A204.1 (cell line): ENCODE data around the gene TBC1D32.
"Not testable (repeated sequence)": the region's sequence is repeated elsewhere in the genome, so short reads cannot be mapped to it uniquely, and the experiment has no call there.

Source experiments
- FAIRE-seq: peaks from 2 replicates; lab custom pipeline; 2012; peaks lifted over from hg19 to GRCh38; lab: Jason Lieb, UNC

The TBC1D32 gene

DNA sequence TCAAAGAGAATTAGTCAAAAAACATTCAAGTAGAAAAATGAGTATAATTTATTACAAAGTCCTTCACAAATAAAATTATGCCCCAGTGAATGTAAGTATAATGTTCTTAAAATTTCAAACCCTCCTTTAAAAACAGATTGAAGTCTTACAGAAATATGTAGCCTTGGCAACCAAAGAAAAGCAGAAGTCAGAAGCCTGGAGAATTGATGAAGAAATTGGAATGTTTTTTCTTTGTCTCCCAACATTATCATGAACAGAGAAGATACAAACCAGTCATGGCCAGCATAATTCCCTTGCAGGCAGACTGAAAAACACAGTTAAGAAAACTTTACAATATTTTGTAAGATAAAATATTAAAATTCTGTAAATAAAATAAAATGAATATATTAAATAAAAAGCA is 221.9 kb downstream of the TBC1D32 start:
- FAIRE-seq = peak; percentile 62

DNA sequence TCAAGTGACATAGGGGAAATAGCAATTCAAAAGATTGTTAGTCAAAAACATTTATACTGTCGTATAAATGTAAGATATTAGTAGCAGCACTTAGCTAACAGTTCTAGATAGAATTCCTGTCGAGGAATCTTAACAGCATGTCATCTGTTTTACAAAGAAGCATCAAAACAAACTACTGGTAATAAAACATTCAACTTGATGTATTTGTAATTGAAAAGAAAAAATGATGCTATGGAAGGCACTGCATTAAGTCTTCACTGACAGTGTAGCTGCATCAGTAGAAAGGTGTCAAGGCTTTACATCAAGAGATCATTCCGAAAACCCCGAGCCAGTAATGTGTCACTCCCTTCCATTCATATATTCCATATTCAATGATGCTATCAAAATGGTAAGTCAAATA is 223.5 kb downstream of the TBC1D32 start:
- no peak for FAIRE-seq

DNA sequence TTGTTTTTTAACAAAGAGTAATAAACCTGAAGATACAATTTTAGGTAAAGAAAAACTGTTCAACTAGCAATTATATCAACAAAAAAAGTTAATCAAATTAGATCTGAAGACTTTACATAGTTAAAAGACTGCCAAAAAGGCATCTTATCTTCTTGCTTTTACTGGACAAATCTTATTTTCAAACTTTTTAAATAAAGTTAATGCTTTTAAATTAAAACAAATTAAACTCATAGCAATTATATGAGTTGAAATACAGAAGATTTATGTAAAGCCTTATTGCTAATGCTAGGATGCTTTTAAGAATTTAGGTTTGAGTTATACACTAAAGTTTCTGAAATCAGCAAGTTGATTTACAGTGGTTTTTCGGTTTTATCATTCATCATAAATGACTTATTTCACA is 227.3 kb downstream of the TBC1D32 start:
- no peak for FAIRE-seq

DNA sequence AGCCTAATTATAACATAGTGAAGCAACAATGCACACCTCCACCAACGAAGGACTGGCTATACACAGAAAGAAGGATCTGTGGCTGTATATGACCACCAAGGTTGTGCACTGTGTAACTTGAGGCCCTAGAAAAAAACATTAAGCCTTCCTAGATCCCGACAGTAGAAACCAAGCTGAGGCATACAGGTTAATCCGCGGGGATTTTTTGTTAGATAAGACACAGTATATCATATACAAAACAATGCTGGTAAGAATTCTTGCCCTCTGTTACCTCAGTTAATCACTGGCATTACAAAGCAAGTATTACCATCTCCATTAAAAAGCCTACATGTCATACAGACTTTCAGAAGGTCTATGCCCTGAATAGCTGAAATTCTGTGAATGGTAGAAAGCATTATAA is 228.8 kb downstream of the TBC1D32 start:
- no peak for FAIRE-seq

DNA sequence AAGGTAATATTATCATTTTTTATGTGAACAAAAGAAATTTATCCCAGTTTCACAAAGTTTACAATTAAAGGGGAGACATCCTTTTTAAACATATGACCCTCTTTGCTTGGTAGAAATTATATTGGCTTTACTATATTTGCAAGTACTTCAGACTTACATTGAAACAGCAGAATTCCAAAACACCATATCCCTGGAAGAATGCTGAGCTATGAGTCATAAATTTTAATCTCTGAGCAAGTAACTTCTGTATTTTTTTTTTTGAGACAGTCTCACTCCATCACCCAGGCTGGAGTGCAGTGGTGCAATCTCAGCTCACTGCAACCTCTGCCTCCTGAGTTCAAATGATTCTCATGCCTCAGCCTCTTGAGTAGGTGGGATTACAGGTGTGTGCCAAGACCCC is 240.4 kb downstream of the TBC1D32 start:
- no peak for FAIRE-seq

DNA sequence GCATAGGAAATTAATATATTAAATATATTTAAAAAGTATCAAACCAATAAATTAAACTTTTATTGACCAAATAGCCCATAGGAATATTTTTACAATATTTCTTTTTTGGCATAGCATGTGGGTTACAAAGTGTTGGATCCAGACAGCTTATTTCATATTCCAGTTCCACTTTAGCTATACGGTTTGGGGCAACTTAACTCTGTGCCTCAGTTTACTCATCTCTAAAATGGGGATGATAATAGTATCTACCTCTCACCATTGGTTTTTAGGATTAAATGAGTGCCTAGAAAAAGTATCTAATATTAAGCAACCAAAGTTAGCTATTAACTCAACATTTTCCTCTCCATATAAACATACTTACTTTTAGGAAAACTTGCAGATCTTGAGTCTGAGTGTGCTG is 243.8 kb downstream of the TBC1D32 start:
- no peak for FAIRE-seq

DNA sequence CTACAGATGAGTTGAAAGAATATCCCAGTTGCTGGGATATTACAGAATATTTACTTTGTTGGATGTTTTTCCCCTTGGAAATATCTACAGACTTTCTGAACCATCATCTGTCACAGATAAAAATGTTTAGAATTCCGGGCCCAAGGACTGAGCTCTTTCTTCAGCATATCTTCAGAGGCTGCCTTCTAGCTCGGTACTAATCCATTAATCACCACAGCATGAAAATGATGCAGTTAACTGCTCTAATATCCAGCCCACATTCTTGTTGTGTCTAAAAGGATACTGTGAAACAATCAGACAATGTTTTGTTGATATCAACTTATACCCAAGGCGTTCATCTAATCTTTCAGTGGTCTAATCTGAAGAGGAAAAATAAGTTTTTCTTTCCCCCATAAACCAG is 247.4 kb downstream of the TBC1D32 start:
- no peak for FAIRE-seq

DNA sequence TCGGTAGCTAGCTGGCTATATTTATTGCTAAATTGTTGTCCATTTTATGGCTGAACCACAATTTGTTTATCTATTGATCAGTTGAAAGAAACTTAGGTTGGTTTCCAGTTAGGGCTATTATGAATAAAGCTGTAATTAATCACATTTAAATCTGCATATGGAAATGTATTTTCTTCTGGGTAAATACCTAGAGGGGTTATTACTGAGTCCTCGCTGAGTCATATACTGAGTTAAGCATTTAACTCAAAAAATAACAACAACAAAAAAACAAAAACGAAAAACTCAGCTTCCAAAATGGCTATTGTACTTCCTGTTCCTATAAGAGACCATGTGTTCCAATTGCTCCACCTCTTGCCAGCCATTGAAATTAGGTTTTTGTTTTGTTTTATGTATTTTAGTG is 258.2 kb downstream of the TBC1D32 start:
- no peak for FAIRE-seq

DNA sequence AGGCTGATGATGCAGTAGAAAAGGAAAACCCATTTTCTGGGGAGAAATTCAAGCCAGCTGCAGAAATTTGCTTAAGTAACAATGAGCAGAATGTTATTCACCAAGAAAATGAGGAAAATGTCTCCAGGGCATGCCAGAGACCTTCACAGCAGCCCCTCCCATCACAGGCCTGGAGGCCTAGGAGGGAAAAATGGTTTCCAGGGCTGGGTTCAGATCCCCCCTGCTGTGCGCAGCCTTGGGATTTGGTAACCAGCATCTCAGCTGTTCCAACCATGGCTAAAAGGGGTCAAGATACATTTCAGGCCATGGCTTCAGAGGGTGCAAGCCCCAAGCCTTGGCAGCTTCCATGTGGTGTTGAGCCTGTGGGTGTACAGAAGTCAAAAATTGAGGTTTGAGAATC is 265.5 kb downstream of the TBC1D32 start:
- not testable (repeated sequence) for FAIRE-seq

DNA sequence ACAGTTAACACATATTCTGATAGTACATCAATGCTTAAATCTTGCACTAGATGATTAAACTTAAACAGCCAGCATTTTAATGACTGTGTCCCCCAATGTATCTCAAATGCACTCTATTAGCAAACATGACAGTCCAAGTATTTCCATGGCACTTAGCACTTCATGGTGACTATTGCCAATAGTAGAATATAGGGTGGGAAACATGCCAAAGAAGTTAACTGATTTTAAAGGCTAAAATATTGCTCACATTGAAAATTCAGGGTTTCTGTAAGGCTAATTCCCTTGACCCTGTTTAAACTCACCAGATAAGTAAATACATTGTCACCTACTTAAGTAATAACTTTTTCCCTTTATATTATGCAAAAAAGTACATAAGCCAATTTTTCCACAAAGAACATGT is 266.9 kb downstream of the TBC1D32 start:
- no peak for FAIRE-seq

DNA sequence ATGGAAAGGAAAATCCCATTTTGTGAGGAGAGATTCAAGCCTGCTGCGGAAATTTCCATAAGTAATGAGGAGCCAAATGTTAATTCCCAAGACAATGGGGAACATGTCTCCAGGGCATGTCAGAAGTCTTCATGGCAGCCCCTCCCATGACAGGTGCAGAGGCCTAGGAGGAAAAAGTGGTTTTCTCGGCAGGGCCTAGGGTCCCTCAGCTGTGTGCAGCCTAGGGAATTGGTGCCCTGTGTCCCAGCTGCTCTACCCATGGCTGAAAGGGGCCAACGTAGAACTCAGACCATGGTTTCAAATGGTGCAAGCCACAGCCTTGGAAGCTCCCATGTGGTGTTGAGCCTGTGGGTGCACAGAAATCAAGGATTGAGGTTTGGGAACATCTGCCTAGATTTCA is 269.9 kb downstream of the TBC1D32 start:
- FAIRE-seq = no peak

DNA sequence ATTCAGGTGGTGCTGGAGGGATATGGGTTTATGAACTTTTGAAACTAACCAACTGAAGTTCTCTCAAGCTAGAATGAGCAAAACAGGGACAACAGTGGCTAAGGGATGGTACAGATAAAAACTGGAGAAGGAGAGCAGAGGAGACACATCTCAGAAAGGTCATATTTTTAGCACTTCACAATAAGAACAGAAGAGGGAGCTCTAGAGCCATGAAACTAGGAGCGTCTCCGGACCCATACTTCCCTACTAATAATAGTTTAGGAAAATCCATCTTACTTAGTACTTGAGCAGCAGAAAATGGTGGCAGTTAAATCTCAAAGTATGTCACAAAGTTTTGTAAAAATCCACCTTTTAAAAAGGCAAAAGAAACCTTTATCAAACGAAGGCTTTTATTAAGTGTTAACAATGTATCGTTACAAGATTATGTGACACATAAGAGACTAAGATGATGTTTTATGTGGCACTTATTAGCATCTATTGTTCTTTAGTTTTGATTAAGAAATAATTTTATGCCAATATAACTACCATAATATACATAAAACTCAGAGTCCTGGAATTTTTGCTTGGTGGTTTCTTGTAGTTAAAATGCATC is 278.6 kb downstream of the TBC1D32 start:
- FAIRE-seq = peak; percentile 93

DNA sequence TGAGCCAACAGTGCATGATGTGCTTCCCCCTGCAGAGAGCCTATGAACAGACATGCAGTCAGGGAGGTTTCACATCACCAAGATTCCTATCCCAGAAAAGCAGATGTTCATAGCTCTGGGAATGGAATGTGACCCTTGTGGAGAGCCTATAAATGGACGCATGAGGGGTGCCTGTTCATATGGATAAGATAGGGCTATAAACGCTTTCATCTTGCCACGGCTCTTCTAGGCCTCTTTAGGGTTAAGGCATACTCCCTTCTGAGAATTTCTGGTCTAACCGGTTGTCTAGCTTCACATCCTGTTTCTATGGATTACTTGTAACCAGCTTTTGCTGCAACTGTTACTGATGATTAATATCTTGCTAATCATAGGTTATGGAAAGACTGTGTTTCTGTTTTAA is 285.7 kb downstream of the TBC1D32 start:
- not testable (repeated sequence) for FAIRE-seq

DNA sequence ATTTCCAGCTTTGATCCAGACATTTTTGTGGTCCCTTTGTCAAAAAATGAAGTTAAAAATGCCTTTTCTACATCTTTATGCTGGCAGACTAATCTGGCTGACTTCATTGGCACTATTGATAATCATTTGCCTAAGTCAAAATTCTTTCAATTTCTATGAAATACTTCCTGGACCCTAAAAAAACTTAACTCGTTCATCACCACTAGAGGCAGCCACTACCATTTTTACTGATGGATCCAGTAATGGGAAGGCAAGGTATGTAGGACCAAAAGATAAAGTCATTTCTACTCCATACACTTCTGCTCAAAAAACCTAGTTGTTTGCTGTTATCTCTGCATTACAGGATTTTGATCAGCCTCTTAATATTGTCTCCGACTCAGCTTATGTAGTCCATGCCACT is 289.4 kb downstream of the TBC1D32 start:
- FAIRE-seq = peak; percentile 6

DNA sequence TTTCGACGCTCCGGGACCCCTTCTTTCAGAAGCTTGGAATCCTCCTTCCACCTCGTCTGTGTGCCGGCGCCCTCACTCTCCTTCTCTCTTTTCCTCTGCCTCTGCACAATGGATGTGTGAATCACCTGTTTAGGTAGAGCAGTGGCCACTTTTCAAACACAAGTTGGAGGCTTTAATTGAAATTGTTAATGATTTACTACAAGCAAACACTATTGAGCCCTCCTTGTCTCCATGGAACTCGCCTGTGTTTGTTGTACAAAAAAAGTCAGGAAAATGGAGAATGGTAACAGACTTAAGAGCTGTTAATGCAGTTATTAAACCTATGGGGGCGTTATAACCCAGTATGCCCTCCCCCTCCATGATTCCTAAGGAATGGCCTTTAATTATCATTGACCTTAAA is 290.6 kb downstream of the TBC1D32 start:
- not testable (repeated sequence) for FAIRE-seq

DNA sequence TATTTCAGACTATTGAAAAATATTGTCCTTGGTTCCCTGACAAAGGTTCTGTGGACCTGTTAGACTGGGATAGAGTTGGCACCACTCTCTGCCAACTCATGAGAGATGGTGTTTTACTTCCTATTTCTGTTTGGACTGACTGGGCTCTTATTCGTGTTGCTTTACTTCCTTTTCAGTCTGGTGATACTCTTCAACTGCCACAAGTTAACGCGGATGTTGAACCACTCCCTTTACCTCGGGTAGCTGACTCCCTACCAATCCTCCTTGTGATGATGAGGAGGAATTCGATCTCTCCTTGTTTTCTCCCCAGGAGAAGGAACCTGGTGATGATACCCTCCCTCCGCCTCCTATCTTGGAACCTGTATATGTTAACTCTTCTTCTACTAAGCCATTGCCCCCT is 291.1 kb downstream of the TBC1D32 start:
- not testable (repeated sequence) for FAIRE-seq

DNA sequence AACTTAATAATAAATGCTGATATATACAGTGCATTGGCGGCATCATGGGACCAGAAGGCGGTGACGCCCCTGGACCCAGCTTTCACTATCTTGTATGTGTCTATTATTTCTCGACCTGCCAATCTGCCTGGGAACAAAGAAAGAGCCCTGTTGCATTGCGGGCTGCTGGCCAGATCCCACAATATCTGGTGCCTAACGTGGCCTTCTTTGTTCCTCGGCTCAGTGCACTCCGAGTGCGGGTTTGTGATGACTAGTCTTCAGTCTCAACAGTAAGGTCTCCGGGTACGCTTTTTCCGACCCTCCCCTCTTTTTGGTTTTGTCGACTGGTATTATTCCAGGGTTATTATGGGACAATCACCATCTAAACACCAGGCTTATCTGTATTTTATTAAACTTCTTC is 291.5 kb downstream of the TBC1D32 start:
- FAIRE-seq = no peak

DNA sequence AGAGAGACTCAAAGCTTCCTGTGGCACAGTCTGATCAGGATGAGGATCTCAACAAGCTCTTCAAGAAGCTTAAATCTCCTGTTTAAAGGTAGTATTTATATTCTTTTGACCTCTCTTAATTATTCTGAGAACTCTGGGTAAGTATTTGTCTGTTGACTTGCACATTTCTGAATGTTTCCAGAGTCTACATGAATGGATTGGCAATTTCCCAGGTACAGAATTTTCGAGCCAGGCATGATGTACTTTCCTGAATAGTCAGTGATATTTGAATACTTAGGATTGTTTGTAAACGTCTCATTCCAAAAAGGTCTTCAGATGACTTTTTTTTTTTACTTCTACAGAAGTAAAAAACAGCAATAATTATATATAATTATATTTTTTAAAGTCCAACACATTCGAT is 293.4 kb downstream of the TBC1D32 start:
- no peak for FAIRE-seq

DNA sequence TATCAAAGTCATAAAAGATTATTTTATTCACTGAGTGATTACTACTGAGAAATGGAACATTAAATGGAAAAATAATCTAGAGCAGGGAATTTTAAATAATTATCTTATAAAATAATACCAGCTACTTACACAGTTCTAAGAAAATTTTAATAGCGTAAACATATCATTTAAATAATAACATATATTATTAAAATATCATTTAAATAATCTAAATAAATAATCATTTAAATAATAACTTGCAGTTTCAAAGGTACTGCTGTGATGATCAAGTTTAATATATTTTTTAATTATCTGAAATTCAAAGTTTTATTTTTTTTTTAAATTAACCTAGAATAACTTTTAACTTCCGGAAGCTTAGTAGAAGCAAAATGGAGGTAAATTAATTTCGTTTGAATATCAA is 301.2 kb downstream of the TBC1D32 start:
- FAIRE-seq = peak; percentile 89

DNA sequence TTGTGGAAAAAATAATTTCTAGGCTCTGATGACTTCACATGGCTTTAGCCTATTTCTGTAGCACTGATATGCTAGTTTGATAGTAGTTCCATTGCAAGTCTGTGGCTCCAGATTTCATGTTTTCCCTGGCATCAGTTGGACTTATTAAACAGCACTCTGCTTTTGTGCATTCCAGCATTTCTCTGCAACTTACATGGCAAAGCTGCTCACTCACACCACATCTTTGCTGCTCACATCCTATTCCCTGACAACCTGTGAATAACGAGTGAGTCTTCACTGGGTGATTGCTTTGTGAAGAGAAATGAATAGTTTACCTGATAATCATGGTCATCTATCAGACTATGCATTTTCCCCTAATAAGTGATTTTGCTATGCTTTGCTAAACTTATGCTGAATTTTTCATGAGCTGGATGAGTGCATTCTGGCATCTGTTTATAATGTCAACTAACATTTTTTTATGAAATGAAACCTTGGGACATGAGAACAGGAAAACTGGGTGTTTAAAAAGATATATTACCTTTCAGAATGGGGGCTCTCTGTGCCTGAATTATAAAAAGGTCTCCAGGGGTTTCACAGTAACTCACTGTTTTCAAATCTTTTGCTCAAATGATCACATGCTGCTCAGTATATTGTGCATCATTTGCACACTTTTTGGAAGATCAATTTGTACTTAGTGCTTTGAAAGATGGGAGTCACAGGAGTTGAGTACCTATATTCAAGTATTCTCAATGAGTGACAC is 301.8 kb downstream of the TBC1D32 start:
- FAIRE-seq = no peak
